Activated T-cell treated with anti-CD3 and anti-CD28 coated beads, Interleukin-2, amount 50 U/mL, for 1 hour (primary cell): ENCODE results near the gene DUSP22.

Experiments
- DNase-seq: peaks from one replicate; pipeline ENCODE4 v3.0.0-alpha.2; 2020

Gene DUSP22

GRCh38 chr6:353642-354614, 61.6 kb downstream of the DUSP22 start:
- no peak for DNase-seq

GRCh38 chr6:354631-355280, 62.5 kb downstream of the DUSP22 start:
- no peak for DNase-seq

- DNase-seq: no peak
Measured at GRCh38 chr6:355373-356208, 63.3 kb downstream of the DUSP22 start.

- no peak for DNase-seq
Measured at GRCh38 chr6:356828-357251, 64.6 kb downstream of the DUSP22 start.

GRCh38 chr6:357261-357790, 65.0 kb downstream of the DUSP22 start:
- no peak for DNase-seq

- DNase-seq: no peak
Measured at GRCh38 chr6:357791-358341, 65.6 kb downstream of the DUSP22 start.

- DNase-seq: no peak
Measured at GRCh38 chr6:358432-358831, 66.1 kb downstream of the DUSP22 start.

GRCh38 chr6:358847-359246, 66.6 kb downstream of the DUSP22 start:
- DNase-seq: no peak

GRCh38 chr6:359261-360035, 67.2 kb downstream of the DUSP22 start:
- DNase-seq: no peak

GRCh38 chr6:360349-360748, 68.1 kb downstream of the DUSP22 start:
- no peak for DNase-seq

- no peak for DNase-seq
Measured at GRCh38 chr6:360764-361373, 68.6 kb downstream of the DUSP22 start.

GRCh38 chr6:361411-362132, 69.3 kb downstream of the DUSP22 start:
- DNase-seq: no peak

- no peak for DNase-seq
Measured at GRCh38 chr6:362231-362923, 70.1 kb downstream of the DUSP22 start.

GRCh38 chr6:362924-363249, 70.6 kb downstream of the DUSP22 start:
- no peak for DNase-seq

- no peak for DNase-seq
Measured at GRCh38 chr6:363291-363690, 71.0 kb downstream of the DUSP22 start.

- DNase-seq: no peak
Measured at GRCh38 chr6:363909-364308, 71.6 kb downstream of the DUSP22 start.

GRCh38 chr6:364609-365540, 72.6 kb downstream of the DUSP22 start:
- DNase-seq: no peak

- DNase-seq: no peak
Measured at GRCh38 chr6:365835-366234, 73.5 kb downstream of the DUSP22 start.
